Endothelial cell (in vitro differentiated cells): ENCODE data around the gene GGNBP2. TPM values are rescaled to one million over a fixed set of nuclear protein-coding genes. Genes with fewer than 3 reads are reported as not detected.

Experiments used
- DNase-seq: peaks from one replicate; pipeline ENCODE4 v3.0.0; 2021; ENCODE audit warnings: low spot score
- H3K27ac Mint-ChIP-seq: one replicate; pipeline ENCODE4 v1.8.0; 2021; ENCODE audit warnings: mixed read lengths, inconsistent platforms; ENCODE audit not compliant: unreplicated experiment
- H3K27me3 Mint-ChIP-seq: one replicate; pipeline ENCODE4 v1.8.0; 2021; ENCODE audit warnings: mild to moderate bottlenecking, moderate library complexity, mixed read lengths, inconsistent platforms; ENCODE audit not compliant: unreplicated experiment
- H3K36me3 Mint-ChIP-seq: one replicate; pipeline ENCODE4 v1.8.0; 2021; ENCODE audit warnings: mild to moderate bottlenecking, low read depth, mixed read lengths, inconsistent platforms; ENCODE audit not compliant: unreplicated experiment
- H3K4me1 Mint-ChIP-seq: one replicate; pipeline ENCODE4 v1.8.0; 2021; ENCODE audit warnings: mild to moderate bottlenecking, mixed read lengths, inconsistent platforms; ENCODE audit not compliant: unreplicated experiment
- H3K4me3 Mint-ChIP-seq: one replicate; pipeline ENCODE4 v1.8.0; 2021; ENCODE audit warnings: mild to moderate bottlenecking, mixed read lengths, inconsistent platforms; ENCODE audit not compliant: unreplicated experiment
- H3K9me3 Mint-ChIP-seq: one replicate; pipeline ENCODE4 v1.8.0; 2021; ENCODE audit warnings: mixed read lengths, inconsistent platforms; ENCODE audit not compliant: unreplicated experiment
- CTCF ChIP-seq: fragments of 200-600 bp; sonication (generic); IDR thresholded peaks from one replicate; pipeline ENCODE4 v1.5.0; 2021; ENCODE audit warnings: antibody characterized with exemption; ENCODE audit not compliant: unreplicated experiment
- total RNA-seq: library from RNA; stranded (reverse); fragmentation: NEBNext Ultra II Directional; extraction: Animal tissue kit (Norgen Biotek cat#: 25700); gene quantifications from one replicate; pipeline ENCODE4 v1.2.1, GENCODE V29; 2021; ENCODE audit not compliant: unreplicated experiment

GGNBP2 gene
- total RNA-seq, 1 donor from 2014 or later = 84.4 TPM

GRCh38 chr17:36608280-36608679 is 63.6 kb downstream of the GGNBP2 start:
- no peak for DNase-seq
- Mint-ChIP-seq H3K4me3 (no peak overlapping the region), H3K4me1 (peaks cover 4% of the 10 kb centered on the region), H3K27ac (no peak overlapping the region), H3K27me3 (peaks cover 5% of the 10 kb centered on the region), H3K36me3 (no peaks in the 10 kb centered on the region), H3K9me3 (no peaks in the 10 kb centered on the region)
- TF ChIP-seq CTCF = no peak

DNA sequence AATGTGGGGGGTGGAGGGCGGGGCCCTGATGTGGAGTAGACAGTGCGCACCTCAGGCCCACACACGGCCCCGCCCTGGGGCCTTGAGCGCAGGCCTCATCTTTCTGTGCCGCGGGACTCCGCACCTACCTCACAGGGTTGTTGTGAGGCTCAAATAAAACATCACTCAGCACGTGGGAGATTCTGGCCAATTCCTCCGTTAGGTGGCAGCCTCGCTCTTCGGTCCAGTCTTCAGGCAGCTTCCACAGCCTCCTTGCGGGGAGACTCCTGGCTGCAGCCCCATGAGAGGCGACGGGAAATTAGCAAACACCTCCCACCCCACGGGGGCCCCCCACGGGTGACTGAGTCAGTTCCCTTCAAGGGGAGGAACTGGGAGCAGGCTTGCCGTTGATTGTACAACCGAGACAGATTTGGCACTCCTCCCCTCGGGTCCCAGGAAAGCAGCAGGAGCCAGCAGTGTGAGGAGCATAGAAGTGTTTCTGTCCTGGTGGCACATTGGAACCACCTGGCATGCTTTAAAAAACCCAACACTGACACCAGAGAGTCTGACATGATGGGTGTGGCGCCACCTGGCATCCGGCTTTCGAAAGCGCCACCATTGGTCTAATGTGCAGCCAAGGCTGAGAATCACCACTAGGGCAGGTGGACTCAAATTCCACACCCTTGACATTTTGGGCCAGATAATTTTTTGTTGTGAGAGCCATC is 64.2 kb downstream of the GGNBP2 start:
- DNase-seq = peak; percentile 40
- TF ChIP-seq CTCF = no peak
- no peaks in the 10 kb centered on the region for H3K9me3 Mint-ChIP-seq
- H3K36me3 Mint-ChIP-seq = no peaks in the 10 kb centered on the region
- no peak overlapping the region for H3K27ac Mint-ChIP-seq
- H3K4me1 Mint-ChIP-seq = peaks cover 4% of the 10 kb centered on the region
- no peak overlapping the region for H3K4me3 Mint-ChIP-seq
- peaks cover 7% of the 10 kb centered on the region for H3K27me3 Mint-ChIP-seq

- Mint-ChIP-seq H3K9me3 (no peaks in the 10 kb centered on the region), H3K4me3 (no peak overlapping the region), H3K4me1 (no peaks in the 10 kb centered on the region), H3K27me3 (peaks cover 7% of the 10 kb centered on the region), H3K36me3 (no peaks in the 10 kb centered on the region), H3K27ac (no peak overlapping the region)
- DNase-seq = no peak
- no peak for TF ChIP-seq CTCF
Measured at GRCh38 chr17:36609498-36609862, 64.8 kb downstream of the GGNBP2 start.

DNA sequence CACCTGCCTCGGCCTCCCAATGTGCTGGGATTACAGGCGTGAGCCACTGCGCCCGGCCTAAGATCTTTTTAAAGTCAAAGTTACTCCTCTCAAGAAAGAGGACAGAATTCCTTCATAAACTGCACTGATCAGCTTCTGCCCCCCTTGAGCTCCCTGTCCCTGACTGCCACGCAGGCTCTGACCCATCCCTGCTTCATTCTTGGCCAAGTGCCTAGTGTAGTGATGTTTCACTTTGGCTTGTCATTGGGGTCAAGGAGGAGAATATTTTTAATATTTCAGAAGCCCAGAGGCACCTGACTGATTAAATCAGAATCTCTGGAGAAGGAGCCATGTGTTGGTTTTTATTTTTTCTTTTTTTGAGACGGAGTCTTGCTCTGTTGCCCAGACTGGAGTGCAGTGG is 65.8 kb downstream of the GGNBP2 start:
- H3K9me3 Mint-ChIP-seq = no peaks in the 10 kb centered on the region
- DNase-seq = no peak
- no peaks in the 10 kb centered on the region for H3K4me1 Mint-ChIP-seq
- no peak overlapping the region for H3K4me3 Mint-ChIP-seq
- no peak for TF ChIP-seq CTCF
- no peaks in the 10 kb centered on the region for H3K36me3 Mint-ChIP-seq
- H3K27ac Mint-ChIP-seq = no peak overlapping the region
- peaks cover 7% of the 10 kb centered on the region for H3K27me3 Mint-ChIP-seq

DNA sequence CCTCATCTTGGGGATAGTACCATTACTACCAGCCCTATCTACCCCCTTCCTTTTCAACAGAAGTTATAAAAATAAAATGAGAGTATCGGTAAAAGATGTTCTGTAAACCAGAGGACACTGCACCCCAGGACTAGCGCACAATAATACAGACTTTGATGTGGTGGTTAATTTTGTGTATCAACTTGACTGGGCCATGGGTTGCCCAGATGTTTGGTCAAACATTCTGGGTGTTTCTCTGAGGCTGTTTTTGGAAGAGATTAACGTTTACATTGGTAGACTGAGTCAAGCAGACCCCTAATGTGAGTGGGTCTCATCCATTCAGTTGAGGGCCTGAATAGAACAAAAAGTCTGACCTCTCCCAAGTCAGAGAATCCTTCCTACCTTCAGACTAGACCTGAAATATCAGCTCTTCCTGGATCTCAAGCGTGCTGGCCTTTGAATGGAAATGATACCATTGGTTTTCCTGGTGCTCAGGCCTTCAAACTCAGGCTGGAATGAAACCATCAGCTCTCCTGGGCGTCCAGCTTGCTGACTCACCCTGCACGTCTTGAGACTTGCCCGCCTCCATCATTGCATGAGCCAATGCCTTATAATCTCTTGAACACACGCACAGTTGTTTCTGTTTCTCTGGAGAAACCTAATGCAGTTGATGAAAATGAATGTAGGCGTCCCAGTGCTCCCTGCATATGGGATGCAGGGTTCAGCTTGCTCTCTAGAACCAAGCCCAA is 66.8 kb downstream of the GGNBP2 start:
- no peak for TF ChIP-seq CTCF
- Mint-ChIP-seq H3K4me1 (no peaks in the 10 kb centered on the region), H3K27me3 (peaks cover 7% of the 10 kb centered on the region), H3K4me3 (no peak overlapping the region), H3K27ac (peak overlapping the region; percentile 24), H3K9me3 (no peaks in the 10 kb centered on the region), H3K36me3 (no peaks in the 10 kb centered on the region)
- no peak for DNase-seq
